HFF-Myc (cell line): ENCODE measurements around the gene CDH22.

Source experiments
- DNase-seq: peaks from one replicate; pipeline ENCODE4 v3.0.0-alpha.2; 2011; ENCODE audit warnings: low read depth; ENCODE audit errors: extremely low read depth
- H3K4me3 ChIP-seq: replicated peaks from 2 replicates; pipeline ENCODE4 v1.5.1; 2011; ENCODE audit warnings: low read depth, mild to moderate bottlenecking, control low read depth, low read length
- TF ChIP-seq, protein P1 (sequence below): IDR thresholded peaks from 2 replicates; pipeline ENCODE4 v1.5.1; 2012; ENCODE audit warnings: mild to moderate bottlenecking, low read depth, low read length, control low read depth; ENCODE audit errors: missing control alignments

Gene CDH22

DNA sequence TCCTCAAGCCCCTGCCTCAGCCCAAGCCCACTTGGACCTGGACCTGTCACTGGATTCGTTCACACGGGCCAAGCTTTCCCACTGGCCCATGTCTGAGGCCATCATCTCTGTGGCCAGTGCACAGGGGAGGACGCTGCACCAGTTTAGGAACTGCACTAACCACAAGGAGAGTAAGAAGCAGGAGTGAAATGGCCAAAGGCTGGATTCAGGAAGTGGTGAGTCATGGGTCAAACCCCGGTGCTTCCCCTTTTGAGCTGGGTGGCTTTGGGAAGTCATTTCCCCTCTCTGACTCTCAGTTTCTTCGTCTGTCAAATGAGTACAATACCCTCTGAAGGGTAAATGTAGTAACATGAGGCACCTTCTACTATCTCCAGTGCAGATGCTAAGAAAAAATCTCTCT, 102.3 kb downstream of the CDH22 start:
- no peak overlapping the region for H3K4me3 ChIP-seq
- TF ChIP-seq, protein P1, sequence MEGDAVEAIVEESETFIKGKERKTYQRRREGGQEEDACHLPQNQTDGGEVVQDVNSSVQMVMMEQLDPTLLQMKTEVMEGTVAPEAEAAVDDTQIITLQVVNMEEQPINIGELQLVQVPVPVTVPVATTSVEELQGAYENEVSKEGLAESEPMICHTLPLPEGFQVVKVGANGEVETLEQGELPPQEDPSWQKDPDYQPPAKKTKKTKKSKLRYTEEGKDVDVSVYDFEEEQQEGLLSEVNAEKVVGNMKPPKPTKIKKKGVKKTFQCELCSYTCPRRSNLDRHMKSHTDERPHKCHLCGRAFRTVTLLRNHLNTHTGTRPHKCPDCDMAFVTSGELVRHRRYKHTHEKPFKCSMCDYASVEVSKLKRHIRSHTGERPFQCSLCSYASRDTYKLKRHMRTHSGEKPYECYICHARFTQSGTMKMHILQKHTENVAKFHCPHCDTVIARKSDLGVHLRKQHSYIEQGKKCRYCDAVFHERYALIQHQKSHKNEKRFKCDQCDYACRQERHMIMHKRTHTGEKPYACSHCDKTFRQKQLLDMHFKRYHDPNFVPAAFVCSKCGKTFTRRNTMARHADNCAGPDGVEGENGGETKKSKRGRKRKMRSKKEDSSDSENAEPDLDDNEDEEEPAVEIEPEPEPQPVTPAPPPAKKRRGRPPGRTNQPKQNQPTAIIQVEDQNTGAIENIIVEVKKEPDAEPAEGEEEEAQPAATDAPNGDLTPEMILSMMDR, result no peak
- peak; percentile 31 for DNase-seq

DNA sequence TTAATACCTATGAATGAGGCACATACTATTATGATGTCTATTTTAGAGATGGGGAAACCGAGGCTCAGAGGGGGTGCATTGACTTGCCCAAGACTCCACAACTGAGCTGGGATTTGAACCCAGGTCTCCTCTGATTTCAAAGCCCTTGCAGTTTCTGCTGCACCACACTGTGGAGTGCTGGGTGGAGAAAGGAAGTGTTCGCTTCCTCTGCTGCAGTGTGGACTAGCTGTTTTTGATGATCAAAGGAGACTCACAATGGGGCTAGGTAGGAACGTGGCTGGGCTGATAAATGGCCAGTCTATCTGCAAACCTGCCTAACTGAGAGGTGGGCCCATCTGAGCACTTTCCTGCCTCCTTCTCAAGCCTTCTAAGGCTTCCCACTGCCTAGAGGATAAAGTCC, 102.9 kb downstream of the CDH22 start:
- TF ChIP-seq, protein P1, result no peak
- H3K4me3 ChIP-seq, result no peak overlapping the region
- no peak for DNase-seq

DNA sequence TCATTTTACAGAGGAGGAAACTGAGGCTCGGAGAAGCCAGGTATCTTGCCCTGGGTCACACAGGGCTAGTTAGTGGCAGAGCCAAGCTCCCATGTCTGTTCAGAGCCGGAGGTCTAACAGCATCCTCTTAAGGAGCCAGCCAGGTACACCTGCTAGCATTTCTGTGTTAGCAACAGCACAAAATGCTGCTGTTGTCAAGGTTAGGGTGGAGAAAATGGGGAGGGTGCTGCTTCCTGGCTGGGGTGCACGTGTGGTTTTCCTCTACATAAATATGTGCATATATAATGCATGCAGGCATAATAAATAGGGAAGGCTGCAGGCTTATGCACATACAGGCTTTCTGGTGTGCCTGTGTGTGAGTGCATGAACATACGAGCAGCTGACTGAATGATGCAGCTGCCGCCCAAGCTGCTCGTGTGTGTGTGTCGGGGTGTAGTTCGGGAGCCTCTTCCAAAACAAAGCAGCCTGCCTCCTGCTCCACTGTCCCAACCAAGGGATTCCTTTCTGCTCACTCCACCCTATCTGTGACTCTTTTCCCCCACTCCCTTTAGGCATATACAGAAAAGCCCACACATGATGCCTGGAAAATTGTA, 103.6 kb downstream of the CDH22 start:
- no peak for DNase-seq
- TF ChIP-seq, protein P1, result no peak

DNA sequence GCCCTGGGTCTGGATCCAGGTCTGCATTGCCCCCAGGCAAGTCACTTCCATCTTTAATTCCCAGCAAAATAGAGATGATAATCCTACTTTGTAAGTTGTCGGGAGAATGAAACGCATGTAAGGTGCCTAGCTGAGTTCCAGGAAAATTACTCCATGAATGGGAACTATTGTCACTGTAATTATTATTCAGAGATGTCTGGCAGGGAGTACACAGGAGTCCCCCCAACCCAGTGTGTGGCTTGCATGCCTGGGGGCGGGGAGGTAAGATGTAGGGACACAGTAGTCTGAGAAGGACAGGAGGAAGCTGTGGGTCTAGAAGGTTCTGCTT, 104.8 kb downstream of the CDH22 start:
- DNase-seq, result no peak
- H3K4me3 ChIP-seq, result no peak overlapping the region
- TF ChIP-seq, protein P1, result no peak

More for the DNA sequence above, 103.6 kb downstream of the CDH22 start:
- H3K4me3 ChIP-seq, result no peak overlapping the region

DNA sequence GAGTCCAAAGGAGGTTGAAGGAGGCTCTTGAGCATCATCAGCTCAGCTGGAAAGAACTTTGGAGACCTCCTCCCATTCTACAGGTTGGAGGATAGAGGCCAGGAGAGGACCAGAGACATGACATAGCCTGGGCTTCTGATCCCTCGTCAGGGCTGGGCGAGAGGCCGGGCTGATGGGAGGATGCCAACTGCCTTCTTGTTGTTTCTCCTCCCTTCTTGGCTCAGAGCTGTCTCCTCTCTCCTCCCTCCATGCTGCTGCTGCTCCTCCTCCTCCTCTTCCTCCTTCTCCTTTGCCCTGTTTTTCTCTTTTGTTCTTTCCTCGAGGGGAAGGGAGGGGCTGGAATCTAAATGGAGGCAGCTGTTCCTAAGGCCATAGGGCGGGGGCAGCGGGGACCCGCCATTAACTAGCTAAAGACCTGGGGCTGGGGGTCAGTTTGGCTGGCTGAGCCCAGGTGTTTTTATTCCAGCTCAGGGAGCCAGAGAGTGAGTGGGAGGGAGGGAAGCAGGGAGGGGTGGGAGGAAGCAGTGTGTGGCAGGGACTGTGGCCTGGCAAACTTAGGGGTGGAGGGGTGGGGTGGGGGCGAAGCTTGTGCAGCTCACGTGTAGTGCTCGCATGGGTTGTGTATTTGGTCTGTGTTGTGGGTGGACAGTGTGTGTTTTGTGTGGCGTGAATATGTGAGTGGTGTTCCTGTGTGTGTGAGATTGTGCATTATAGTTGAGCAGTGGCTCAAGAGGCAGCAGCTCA, 105.4 kb downstream of the CDH22 start:
- no peak overlapping the region for H3K4me3 ChIP-seq
- TF ChIP-seq, protein P1, result no peak
- no peak for DNase-seq

DNA sequence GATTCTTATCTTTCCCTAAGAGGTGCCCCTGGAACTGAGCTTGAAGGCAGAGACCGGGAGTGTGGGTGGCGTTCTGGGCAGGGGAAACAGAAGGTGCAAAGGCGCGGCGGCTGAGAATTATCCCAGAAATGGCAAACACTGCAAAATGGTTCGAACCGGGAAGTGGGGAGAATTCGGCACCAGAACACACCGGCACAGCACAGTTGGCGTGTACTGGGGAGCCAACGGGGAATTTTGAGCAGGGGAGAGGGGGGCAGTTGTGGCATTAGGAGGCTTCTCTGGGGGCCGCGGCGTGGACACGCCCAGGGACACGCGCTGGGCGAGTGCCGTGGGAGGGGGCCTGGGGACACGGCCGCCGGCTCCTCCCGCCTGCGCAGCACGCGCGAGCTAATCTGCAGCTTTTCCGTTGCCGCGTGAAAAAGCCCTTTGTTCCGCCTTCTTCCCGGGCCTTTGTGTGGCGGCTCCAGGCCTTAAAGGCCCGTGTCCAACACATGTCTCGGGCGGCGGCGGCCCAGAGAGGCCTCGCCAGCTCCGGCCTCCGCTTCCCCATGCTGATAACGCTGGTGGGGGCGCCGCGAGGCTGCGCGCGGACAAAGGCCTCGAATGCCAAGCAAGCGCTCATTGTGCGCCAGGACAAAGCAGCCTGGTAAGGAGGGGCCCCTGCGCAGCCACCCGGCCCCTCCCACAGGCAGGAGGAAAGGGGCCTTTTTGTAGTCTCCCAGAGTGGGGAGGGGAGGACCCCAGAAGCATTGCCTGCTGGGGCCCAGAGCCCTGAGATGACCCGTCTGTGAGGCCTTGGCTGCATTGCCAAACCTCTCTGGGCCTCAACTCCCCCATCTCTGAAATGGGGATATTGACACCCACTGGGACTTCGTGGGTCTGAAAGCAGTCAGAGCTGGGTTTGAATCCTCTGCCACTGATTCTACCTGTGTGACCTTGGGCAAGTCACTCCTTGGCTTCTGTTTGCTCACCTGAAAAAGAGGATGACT, 107.4 kb downstream of the CDH22 start:
- TF ChIP-seq, protein P1, result no peak
- no peak overlapping the region for H3K4me3 ChIP-seq
- no peak for DNase-seq
